GM12878 (cell line): ENCODE results near the gene EHD1.

Experiments used
- CREB1 ChIP-seq: IDR thresholded peaks from 2 replicates; pipeline ENCODE4 v1.6.1; 2012; ENCODE audit warnings: low read depth, mild to moderate bottlenecking, inconsistent platforms
- CTCF ChIP-seq, 3 experiments: IDR thresholded peaks in 2 of 3; conservative IDR thresholded peaks in 1 of 3; 2 replicates each; pipeline ENCODE4 v1.5.1; 2011; ENCODE audit warnings: low read depth in 3 of 3, low read length in 3 of 3, mild to moderate bottlenecking in 3 of 3, control low read depth in 2 of 3, moderate library complexity in 2 of 3, inconsistent platforms in 1 of 3, mixed read lengths in 1 of 3; ENCODE audit not compliant: control insufficient read depth in 2 of 3, insufficient read depth in 1 of 3; ENCODE audit errors: extremely low read depth in 1 of 3
- EP300 ChIP-seq, 2 experiments: fragments of 150-350 bp in 1 of 2; IDR thresholded peaks; 2 replicates each; pipeline ENCODE4 v1.6.1; 2011 to 2012; ENCODE audit warnings: low read depth in 2 of 2, low read length in 2 of 2, borderline replicate concordance in 1 of 2, improper control_type of control experiment in 1 of 2, inconsistent platforms in 1 of 2; ENCODE audit not compliant: control insufficient read depth in 1 of 2
- MLLT1 ChIP-seq: fragments of 450-650 bp; IDR thresholded peaks from 2 replicates; pipeline ENCODE4 v1.6.1; 2016; ENCODE audit warnings: mild to moderate bottlenecking
- TARDBP ChIP-seq: IDR thresholded peaks from 2 replicates; pipeline ENCODE4 v1.6.1; 2016; ENCODE audit warnings: borderline replicate concordance
- TF ChIP-seq, protein P1 (sequence below): IDR thresholded peaks from 2 replicates; pipeline ENCODE4 v1.6.1; 2012; ENCODE audit warnings: low read depth, low read length, improper control_type of control experiment

- TF ChIP-seq MLLT1 (0 out of 2 replicates have a peak, but pooled peaks have one; percentile 0), TARDBP (no peak), CREB1 (no peak), EP300 (IDR thresholded peaks at IDR 0.05; ENCODE audit: borderline replicate concordance in 1 of 2, control insufficient read depth in 1 of 2, low read depth in 2 of 2, low read length in 2 of 2) (no peak), CTCF (IDR thresholded peaks at IDR 0.05 in 2 of 3, conservative IDR thresholded peaks at IDR 0.05 in 1 of 3; ENCODE audit: control insufficient read depth in 2 of 3, extremely low read depth in 1 of 3, insufficient read depth in 1 of 3, low read depth in 3 of 3, low read length in 3 of 3) (no peak)
- TF ChIP-seq, protein P1, sequence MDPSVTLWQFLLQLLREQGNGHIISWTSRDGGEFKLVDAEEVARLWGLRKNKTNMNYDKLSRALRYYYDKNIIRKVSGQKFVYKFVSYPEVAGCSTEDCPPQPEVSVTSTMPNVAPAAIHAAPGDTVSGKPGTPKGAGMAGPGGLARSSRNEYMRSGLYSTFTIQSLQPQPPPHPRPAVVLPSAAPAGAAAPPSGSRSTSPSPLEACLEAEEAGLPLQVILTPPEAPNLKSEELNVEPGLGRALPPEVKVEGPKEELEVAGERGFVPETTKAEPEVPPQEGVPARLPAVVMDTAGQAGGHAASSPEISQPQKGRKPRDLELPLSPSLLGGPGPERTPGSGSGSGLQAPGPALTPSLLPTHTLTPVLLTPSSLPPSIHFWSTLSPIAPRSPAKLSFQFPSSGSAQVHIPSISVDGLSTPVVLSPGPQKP: no peak
Observed at GRCh38 chr11:64879244-64879900, 951 bp upstream of the EHD1 start.
